Measurements from ENCODE around the gene TRPM1.

TRPM1 gene

DNA sequence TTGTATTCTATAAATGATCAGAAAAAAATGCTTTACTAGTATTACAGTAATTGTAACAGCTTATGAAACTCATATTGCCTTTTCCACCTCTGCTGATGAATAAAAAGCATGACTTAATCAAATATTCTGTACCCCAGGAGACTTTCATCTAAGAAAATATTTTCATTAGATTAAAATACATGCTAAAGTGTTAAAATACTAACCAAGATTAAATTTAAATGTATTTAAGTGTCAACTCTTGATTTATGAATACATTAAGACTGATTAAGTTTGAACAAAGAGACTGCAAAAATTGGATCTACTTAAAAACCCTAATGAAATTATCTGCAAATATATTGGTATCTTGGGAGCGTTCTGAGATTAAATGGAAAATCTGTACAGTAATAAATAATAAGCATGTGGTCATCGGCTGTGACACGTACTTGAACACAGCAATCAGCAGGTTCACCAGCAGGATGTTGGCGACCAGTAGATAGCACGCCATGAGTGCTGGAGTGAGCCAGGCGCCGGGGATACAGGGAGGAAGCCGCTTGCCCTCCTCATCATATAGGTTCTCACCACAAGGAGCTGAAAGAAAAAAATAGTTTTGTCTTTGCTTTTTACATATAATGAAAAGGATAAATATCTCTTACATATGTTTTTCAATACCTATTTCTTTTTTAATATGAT is 73.5 kb downstream of the TRPM1 start:
- TF ChIP-seq, protein P1, sequence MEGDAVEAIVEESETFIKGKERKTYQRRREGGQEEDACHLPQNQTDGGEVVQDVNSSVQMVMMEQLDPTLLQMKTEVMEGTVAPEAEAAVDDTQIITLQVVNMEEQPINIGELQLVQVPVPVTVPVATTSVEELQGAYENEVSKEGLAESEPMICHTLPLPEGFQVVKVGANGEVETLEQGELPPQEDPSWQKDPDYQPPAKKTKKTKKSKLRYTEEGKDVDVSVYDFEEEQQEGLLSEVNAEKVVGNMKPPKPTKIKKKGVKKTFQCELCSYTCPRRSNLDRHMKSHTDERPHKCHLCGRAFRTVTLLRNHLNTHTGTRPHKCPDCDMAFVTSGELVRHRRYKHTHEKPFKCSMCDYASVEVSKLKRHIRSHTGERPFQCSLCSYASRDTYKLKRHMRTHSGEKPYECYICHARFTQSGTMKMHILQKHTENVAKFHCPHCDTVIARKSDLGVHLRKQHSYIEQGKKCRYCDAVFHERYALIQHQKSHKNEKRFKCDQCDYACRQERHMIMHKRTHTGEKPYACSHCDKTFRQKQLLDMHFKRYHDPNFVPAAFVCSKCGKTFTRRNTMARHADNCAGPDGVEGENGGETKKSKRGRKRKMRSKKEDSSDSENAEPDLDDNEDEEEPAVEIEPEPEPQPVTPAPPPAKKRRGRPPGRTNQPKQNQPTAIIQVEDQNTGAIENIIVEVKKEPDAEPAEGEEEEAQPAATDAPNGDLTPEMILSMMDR (IDR thresholded peaks at IDR 0.05; ENCODE audit: extremely low read depth, missing control alignments): no peak
- no peak for DNase-seq (ENCODE audit: low spot score)

DNA sequence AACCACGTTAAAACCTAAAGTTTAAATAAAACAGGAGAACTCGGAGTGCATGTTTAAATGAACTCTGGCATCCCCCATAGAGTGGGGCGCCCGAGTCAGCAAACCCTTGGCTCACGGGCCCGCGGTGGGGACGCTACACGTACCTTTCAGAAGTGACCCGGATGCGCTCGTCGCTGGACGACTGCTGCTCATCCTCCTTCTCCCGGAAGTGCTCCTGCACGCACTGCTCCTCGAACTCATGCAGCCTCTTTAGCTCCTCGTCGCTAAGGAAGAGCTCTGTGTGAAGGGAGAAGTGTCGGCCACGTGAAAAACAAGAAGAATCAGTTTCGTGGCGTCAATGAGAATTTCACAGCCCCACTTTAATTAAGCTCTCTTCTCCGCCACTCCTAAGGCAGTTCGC is 75.5 kb downstream of the TRPM1 start:
- TF ChIP-seq, protein P1 (IDR thresholded peaks at IDR 0.05; ENCODE audit: extremely low read depth, missing control alignments): no peak
- no peak for DNase-seq (ENCODE audit: low spot score)

DNA sequence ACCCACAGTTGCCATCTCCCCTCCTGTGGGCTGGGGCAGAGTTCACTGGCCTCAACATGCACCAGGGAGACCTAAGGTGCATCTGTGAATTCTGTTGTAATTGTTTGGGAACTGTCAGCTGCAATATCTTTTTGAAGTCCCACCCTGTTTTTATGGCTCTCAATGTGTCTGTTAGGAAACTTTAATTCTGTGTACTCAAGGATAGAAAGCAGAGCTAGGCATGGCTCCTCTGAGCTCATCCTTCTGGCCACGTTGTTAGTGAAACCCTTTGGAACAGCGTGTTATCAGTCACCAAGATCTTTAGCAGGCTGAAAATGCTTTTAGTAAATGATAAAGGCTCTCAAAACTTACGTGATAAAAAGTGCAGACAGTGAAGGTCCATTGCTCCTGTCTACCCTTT is 76.5 kb downstream of the TRPM1 start:
- no peak for DNase-seq (ENCODE audit: low spot score)
- TF ChIP-seq, protein P1 (IDR thresholded peaks at IDR 0.05; ENCODE audit: extremely low read depth, missing control alignments): no peak

DNA sequence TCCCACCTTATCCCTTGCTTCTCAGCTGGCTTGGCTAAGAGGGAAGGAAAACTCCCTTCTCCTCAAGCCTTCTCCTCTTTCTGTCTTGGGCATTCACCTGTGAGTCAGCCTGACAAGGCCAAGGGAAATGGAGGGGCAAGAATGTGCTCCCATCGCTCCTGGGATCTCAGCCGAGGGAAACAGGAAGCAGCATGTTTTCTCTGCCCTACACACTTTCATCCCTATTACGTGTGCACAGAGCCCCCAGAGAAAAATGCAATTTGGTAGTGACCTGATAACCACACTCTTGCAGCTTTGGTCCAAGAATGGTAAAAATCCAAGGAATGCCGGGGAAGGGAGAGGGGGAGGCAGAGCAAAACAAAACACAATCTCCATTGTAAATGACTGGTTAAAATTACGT is 77.2 kb downstream of the TRPM1 start:
- TF ChIP-seq, protein P1 (IDR thresholded peaks at IDR 0.05; ENCODE audit: extremely low read depth, missing control alignments): no peak
- DNase-seq (ENCODE audit: low spot score): no peak

DNA sequence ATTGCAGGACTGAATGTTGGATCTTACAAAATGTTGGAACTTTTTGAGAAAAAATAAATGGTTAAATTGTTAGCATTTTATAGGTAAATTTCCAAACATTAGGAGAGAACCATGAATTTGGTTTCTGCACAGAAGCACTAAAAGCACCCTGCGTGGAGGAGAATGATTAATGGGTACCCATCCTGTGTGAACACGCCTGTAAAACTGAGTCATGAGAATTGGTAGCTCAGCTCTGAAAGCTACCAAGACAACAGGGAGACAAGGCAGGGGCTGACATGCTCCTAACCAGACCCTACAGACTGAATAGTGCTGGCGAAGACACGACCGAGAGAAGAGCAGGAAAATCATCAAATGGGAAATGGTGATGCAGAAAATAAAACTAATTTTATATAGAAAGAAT is 77.7 kb downstream of the TRPM1 start:
- DNase-seq (ENCODE audit: low spot score): no peak
- TF ChIP-seq, protein P1 (IDR thresholded peaks at IDR 0.05; ENCODE audit: extremely low read depth, missing control alignments): no peak

DNA sequence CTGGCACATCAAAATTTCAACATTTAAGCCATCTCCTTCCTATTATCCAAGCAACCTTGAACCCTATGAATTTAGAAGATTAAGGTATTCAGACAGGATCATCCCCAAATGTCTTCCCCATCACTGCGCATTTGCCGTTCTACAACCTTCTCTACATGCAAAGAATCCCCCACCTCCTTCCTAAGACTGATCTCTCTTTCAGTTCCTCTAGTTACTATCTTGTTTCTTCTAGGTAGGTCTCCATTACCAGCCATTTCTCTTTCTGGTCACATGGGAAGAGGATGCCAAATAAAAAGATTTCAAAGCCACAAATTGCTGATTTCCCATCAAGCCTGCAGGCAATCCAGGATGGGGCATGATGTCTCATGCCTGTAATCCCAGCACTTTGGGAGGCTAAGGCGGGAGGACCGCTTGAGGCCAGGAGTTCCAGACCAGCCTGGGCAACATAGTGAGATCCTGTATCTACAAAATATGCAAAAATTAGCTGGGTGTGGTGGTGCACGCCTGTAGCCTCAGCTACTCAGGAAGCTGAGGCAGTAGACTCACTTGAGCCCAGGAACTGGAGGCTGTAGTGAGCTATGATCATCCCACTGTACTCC is 80.4 kb downstream of the TRPM1 start:
- DNase-seq (ENCODE audit: low spot score): peak; percentile 37
- TF ChIP-seq, protein P1 (IDR thresholded peaks at IDR 0.05; ENCODE audit: extremely low read depth, missing control alignments): no peak

DNA sequence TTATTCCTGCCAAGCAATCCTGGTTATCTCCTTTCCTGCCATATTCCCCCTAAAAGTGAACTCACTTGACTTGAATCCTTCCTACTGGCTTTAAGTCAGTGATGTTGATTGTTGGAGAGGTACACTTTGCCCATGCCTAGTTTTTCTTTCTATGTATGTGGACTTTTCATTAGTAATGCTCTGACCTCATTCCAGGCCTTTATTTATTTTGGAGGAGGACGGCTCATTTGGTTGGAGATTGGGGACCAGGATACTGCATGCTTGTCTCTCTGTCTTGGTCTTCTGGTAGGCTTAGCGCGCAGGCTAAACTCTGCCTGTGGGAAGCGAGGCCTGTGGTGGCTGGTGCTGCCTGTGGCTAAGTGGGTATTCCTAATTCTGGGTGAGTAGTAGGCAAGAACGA is 81.0 kb downstream of the TRPM1 start:
- TF ChIP-seq, protein P1 (IDR thresholded peaks at IDR 0.05; ENCODE audit: extremely low read depth, missing control alignments): no peak
- no peak for DNase-seq (ENCODE audit: low spot score)

All from GM20000 (cell line).